H9 (cell line): Measurements from ENCODE around the gene SIL1. TPM values are rescaled to one million over a fixed set of nuclear protein-coding genes. Genes with fewer than 3 reads are reported as not detected.

Experiments
- DNase-seq: peaks from one replicate; pipeline ENCODE4 v3.0.0-alpha.2; 2017
- H2AFZ ChIP-seq: one replicate; pipeline ENCODE4 v1.6.1; 2013; ENCODE audit warnings: mild to moderate bottlenecking, low read length, control low read depth, moderate library complexity
- H2AK5ac ChIP-seq: 2 replicates; pipeline ENCODE4 v1.6.1; 2013; ENCODE audit warnings: low read length, control low read depth, mixed read lengths; ENCODE audit not compliant: insufficient read length
- H2BK120ac ChIP-seq: one replicate; pipeline ENCODE4 v1.6.1; 2013; ENCODE audit warnings: low read depth, mild to moderate bottlenecking, low read length, control low read depth, inconsistent platforms; ENCODE audit not compliant: poor library complexity, severe bottlenecking
- H2BK12ac ChIP-seq: 2 replicates; pipeline ENCODE4 v1.6.1; 2013; ENCODE audit warnings: low read length, control low read depth, mixed read lengths, low read depth; ENCODE audit not compliant: insufficient read length
- H2BK15ac ChIP-seq: 2 replicates; pipeline ENCODE4 v1.6.1; 2013; ENCODE audit warnings: low read depth, low read length, control low read depth
- H2BK20ac ChIP-seq: one replicate; pipeline ENCODE4 v1.6.1; 2013; ENCODE audit warnings: low read depth, mild to moderate bottlenecking, low read length, control low read depth, inconsistent platforms; ENCODE audit not compliant: poor library complexity, severe bottlenecking
- H2BK5ac ChIP-seq: 2 replicates; pipeline ENCODE4 v1.6.1; 2013; ENCODE audit warnings: low read length, control low read depth, mixed read lengths; ENCODE audit not compliant: insufficient read length
- H3K14ac ChIP-seq: 2 replicates; pipeline ENCODE4 v1.6.1; 2013; ENCODE audit warnings: low read length, control low read depth; ENCODE audit not compliant: insufficient read depth
- H3K18ac ChIP-seq: 2 replicates; pipeline ENCODE4 v1.6.1; 2013; ENCODE audit warnings: low read depth, mild to moderate bottlenecking, mixed read lengths, low read length, control low read depth; ENCODE audit not compliant: insufficient read length
- H3K23ac ChIP-seq: 2 replicates; pipeline ENCODE4 v1.6.1; 2013; ENCODE audit warnings: low read length, control low read depth, mixed read lengths, low read depth; ENCODE audit not compliant: insufficient read length
- H3K23me2 ChIP-seq: 2 replicates; pipeline ENCODE4 v1.6.1; 2013; ENCODE audit warnings: low read depth, mild to moderate bottlenecking, mixed read lengths, low read length, control low read depth; ENCODE audit not compliant: insufficient read length, poor library complexity, severe bottlenecking
- H3K27ac ChIP-seq: 2 replicates; pipeline ENCODE4 v1.5.1; 2013; ENCODE audit warnings: low read length, control low read depth, mixed read lengths, low read depth; ENCODE audit not compliant: insufficient read length
- H3K27me3 ChIP-seq: 2 replicates; pipeline ENCODE4 v1.6.1; 2013; ENCODE audit warnings: low read length, control low read depth, inconsistent platforms; ENCODE audit not compliant: insufficient read depth
- H3K4ac ChIP-seq: 2 replicates; pipeline ENCODE4 v1.6.1; 2013; ENCODE audit warnings: low read depth, mild to moderate bottlenecking, control low read depth, inconsistent platforms, low read length, moderate library complexity
- H3K4me1 ChIP-seq: 2 replicates; pipeline ENCODE4 v1.6.1; 2013; ENCODE audit warnings: low read length, control low read depth, inconsistent platforms; ENCODE audit not compliant: insufficient read depth
- H3K4me2 ChIP-seq: 2 replicates; pipeline ENCODE4 v1.6.1; 2013; ENCODE audit warnings: low read length, control low read depth, mixed read lengths; ENCODE audit not compliant: insufficient read length, insufficient read depth
- H3K56ac ChIP-seq: 2 replicates; pipeline ENCODE4 v1.6.1; 2013; ENCODE audit warnings: low read depth, mild to moderate bottlenecking, mixed read lengths, low read length, control low read depth; ENCODE audit not compliant: insufficient read length
- H3K79me1 ChIP-seq: 2 replicates; pipeline ENCODE4 v1.6.1; 2013; ENCODE audit warnings: low read depth, mild to moderate bottlenecking, moderate library complexity, low read length, control low read depth, inconsistent platforms; ENCODE audit not compliant: insufficient read depth, poor library complexity, severe bottlenecking
- H3K79me2 ChIP-seq: 2 replicates; pipeline ENCODE4 v1.6.1; 2013; ENCODE audit warnings: low read length, control low read depth, inconsistent platforms; ENCODE audit not compliant: insufficient read depth
- H3K9ac ChIP-seq: 2 replicates; pipeline ENCODE4 v1.6.1; 2013; ENCODE audit warnings: low read length, control low read depth, mixed read lengths; ENCODE audit not compliant: insufficient read length; ENCODE audit errors: extremely low read depth
- H3K9me3 ChIP-seq: one replicate; pipeline ENCODE4 v1.6.1; 2013; ENCODE audit warnings: low read depth, low read length, inconsistent platforms; ENCODE audit not compliant: control insufficient read depth
- H3T11ph ChIP-seq: one replicate; pipeline ENCODE4 v1.6.1; 2013; ENCODE audit warnings: mild to moderate bottlenecking, low read length, control low read depth, inconsistent platforms
- H4K20me1 ChIP-seq: one replicate; pipeline ENCODE4 v1.6.1; 2013; ENCODE audit not compliant: control insufficient read depth, insufficient read length, insufficient read depth
- H4K5ac ChIP-seq: 2 replicates; pipeline ENCODE4 v1.6.1; 2013; ENCODE audit warnings: low read depth, mild to moderate bottlenecking, mixed read lengths, low read length, control low read depth; ENCODE audit not compliant: insufficient read length
- H4K8ac ChIP-seq: replicated peaks from 2 replicates; pipeline ENCODE4 v1.6.1; 2013; ENCODE audit warnings: low read length, control low read depth, mixed read lengths, low read depth; ENCODE audit not compliant: insufficient read length
- H4K91ac ChIP-seq: 2 replicates; pipeline ENCODE4 v1.6.1; 2013; ENCODE audit warnings: low read depth, mild to moderate bottlenecking, moderate library complexity, mixed read lengths, low read length, control low read depth; ENCODE audit not compliant: insufficient read length
- H3K27ac Mint-ChIP-seq, 3 experiments: 2 replicates in 2 of 3; 3 replicates in 1 of 3; pipeline ENCODE4 v1.8.0; 2020 to 2021; ENCODE audit warnings: mixed read lengths in 3 of 3, mild to moderate bottlenecking in 1 of 3, moderate library complexity in 1 of 3
- H3K27me3 Mint-ChIP-seq: 2 replicates; pipeline ENCODE4 v1.8.0; 2021; ENCODE audit warnings: low read depth, mild to moderate bottlenecking, moderate library complexity, mixed read lengths
- H3K36me3 Mint-ChIP-seq, 3 experiments: 2 replicates in 2 of 3; 3 replicates in 1 of 3; pipeline ENCODE4 v1.8.0; 2020 to 2021; ENCODE audit warnings: low read depth in 3 of 3, mixed read lengths in 3 of 3; ENCODE audit not compliant: insufficient read depth in 1 of 3
- H3K4me1 Mint-ChIP-seq, 2 experiments: 2 replicates each; pipeline ENCODE4 v1.8.0; 2020; ENCODE audit warnings: mixed read lengths in 2 of 2
- H3K4me3 Mint-ChIP-seq, 2 experiments: 2 replicates in 1 of 2; 3 replicates in 1 of 2; pipeline ENCODE4 v1.8.0; 2020 to 2021; ENCODE audit warnings: mild to moderate bottlenecking in 2 of 2, mixed read lengths in 2 of 2, moderate library complexity in 1 of 2
- H3K9me3 Mint-ChIP-seq, 2 experiments: 2 replicates in 1 of 2; 3 replicates in 1 of 2; pipeline ENCODE4 v1.8.0; 2020; ENCODE audit warnings: mild to moderate bottlenecking in 2 of 2, mixed read lengths in 2 of 2, moderate library complexity in 1 of 2
- CTCF ChIP-seq: fragments of 200-600 bp; sonication (generic); conservative IDR thresholded peaks from 3 replicates; pipeline ENCODE4 v1.8.0; 2021; ENCODE audit warnings: antibody characterized with exemption, mild to moderate bottlenecking
- WGBS: extraction: QIAGEN DNeasy Blood & Tissue Kit; methylation state at CpG from one replicate; pipeline ENCODE4 v1.1.7; 2013; ENCODE audit warnings: missing lambda C conversion rate, low lambda C conversion rate, mixed read lengths; ENCODE audit not compliant: insufficient read length; ENCODE audit errors: extremely low coverage; 5-methylcytosine and 5-hydroxymethylcytosine counted together
- total RNA-seq: library from RNA; stranded (reverse); gene quantifications from 2 replicates; pipeline ENCODE4 v1.2.1, GENCODE V29; 2021

SIL1 gene
- total RNA-seq, 1 experiment from 2014 or later = 10.6 TPM

- H2BK20ac ChIP-seq = no peak overlapping the region
- H3K4me1 Mint-ChIP-seq = peaks cover 15 to 19% of the 10 kb centered on the region in 2 experiments
These were observed 51.2 kb downstream of the SIL1 start for GRCh38 chr5:139146809-139147482.

More at GRCh38 chr5:139146809-139147482, 51.2 kb downstream of the SIL1 start:
- Histone ChIP-seq H2BK120ac (no peak overlapping the region), H3T11ph (no peak overlapping the region), H3K23me2 (no peaks in the 10 kb centered on the region), H4K20me1 (no peaks in the 10 kb centered on the region), H4K8ac (no peak overlapping the region), H3K14ac (no peak overlapping the region), H2AK5ac (no peak overlapping the region), H2BK5ac (no peak overlapping the region), H3K79me2 (no peaks in the 10 kb centered on the region), H4K5ac (no peak overlapping the region), H2AFZ (no peak overlapping the region), H3K4me1 (no peaks in the 10 kb centered on the region; the same call in 1 of the 2 replicates), H3K23ac (no peak overlapping the region), H3K27ac (no peak overlapping the region), H3K27me3 (no peaks in the 10 kb centered on the region), H3K56ac (no peak overlapping the region), H4K91ac (no peak overlapping the region), H3K4ac (no peak overlapping the region), H3K9ac (no peak overlapping the region), H2BK12ac (no peak overlapping the region), H2BK15ac (no peak overlapping the region), H3K9me3 (no peaks in the 10 kb centered on the region), H3K4me2 (no peak overlapping the region), H3K18ac (no peak overlapping the region), H3K79me1 (no peaks in the 10 kb centered on the region)
- no peak for DNase-seq
- no peak overlapping the region; a peak in 1 of 7 replicates for H3K27ac Mint-ChIP-seq
- no CpG with 5 or more reads among the region's 2 CpGs for WGBS
- H3K36me3 Mint-ChIP-seq = no peaks in the 10 kb centered on the region
- no peak overlapping the region for H3K4me3 Mint-ChIP-seq
- no peaks in the 10 kb centered on the region for H3K27me3 Mint-ChIP-seq
- no peak for TF ChIP-seq CTCF
- H3K9me3 Mint-ChIP-seq = no peaks in the 10 kb centered on the region
